A549 treated with Mapracorat at 1 μM for 4 hours (cell line): ENCODE measurements around the gene PSMD4. TPM values are rescaled to one million over a fixed set of nuclear protein-coding genes. Genes with fewer than 3 reads are reported as not detected.

Experiments
- total RNA-seq: library from RNA; stranded (reverse); fragments of 200-300 nt; extraction: Qiagen RNA extraction; gene quantifications from 5 replicates; pipeline ENCODE4 v1.2.3, GENCODE V29; 2022

PSMD4 gene
- 173 to 208 TPM (median 192 TPM) in 5 replicates for total RNA-seq

DNA sequence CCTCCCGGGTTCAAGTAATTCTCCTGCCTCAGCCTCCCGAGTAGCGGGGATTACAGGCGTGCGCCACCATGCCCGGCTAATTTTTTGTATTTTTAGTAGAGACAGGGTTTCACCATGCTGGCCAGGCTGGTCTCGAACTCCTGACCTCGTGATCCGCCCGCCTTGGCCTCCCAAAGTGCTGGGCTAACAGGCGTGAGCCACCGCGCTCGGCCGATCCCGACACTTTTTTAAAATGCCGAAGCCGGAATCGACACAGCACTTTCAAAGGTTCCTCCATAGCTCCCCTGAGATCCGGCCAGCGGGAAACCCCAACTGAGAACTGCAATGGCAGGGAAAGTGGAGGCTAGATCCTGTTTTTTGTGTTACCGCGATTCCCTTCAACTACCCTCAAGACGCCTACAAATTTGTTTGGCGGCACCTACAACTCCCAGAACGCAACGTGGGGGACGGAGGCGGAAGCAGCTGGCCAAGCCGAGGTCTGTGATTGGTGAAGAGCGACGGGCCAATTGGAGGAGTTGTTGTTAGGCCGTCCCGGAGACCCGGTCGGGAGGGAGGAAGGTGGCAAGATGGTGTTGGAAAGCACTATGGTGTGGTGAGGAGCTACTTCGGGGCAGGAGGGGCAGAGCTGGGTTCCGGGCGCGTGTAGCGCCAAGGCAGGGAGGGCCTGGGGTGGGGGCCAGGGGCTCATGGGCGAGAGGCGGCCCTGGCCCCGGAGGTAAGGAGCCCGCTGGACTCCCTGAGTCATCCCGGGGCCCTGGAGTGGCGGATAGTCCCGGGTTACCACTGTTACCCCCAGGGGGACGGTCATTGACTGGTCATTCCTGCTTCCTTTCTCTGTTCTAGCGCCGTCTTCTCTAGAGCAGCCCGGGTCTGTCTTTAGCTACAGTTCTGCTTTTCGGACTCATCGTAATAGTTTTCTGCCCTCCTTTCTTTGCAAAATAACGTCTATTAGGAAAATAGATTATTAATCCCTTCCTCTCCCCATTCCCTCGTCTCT, at the start of gene PSMD4:
PSMD4 (plus strand) TSS at position 518 of the 997 bp plus-strand sequence; CDS start at position 567, 49 bp downstream.

DNA sequence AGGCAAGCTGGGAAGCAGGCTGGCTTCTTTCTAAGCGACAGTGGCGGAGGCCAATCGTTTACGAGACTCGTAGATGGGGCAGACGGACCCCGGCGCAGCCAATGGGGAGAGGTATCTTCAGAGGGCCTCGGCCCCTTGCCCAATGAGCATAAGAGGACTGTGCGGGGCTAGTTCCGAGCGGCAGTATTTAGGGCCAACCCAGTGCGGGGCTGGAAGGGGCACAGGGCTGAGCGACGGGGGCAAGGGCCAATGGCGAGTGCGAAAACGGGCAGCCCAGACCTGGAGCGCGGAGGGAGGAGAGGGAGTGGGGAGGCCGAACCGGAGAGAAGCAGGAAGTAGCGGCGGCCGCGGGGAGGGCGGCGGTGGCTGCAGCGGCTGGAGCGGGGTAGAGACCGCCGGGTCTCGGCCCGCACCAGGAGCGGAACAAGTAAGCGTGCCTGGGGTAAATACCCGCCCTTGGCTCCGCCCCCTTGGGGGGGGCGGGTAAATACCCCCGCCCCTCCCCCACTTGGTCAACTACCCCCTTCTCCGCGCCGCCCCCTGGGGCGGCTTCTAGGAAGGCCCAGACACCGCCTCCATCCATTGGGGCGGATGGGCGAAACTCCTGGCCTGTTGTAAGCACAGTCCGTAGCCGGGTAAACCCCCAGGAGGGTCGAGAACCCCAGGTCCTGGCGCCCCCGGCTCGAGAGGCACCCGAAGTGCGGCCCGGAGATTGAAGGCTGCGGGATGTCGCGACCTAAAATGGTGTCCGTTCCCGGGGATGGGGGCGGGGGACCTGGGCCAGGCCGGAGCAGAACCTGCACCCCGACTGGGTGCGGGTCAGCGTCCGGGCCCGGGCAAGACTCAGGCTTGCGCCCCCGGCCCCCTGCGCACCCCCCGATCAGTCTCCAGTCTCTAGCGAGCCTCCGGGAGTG, 27.7 kb downstream of the PSMD4 start, which contains the start of gene ZNF687:
ZNF687 (plus strand) TSS at position 331 of the 914 bp plus-strand sequence. CDS start 3,993 bp downstream, outside the sequence.

Other genes starting within 250 kb of the PSMD4 start
- gene MINDY1, start 247.8 kb upstream of the PSMD4 start, total RNA-seq = 2.1 to 3.7 TPM (median 2.8 TPM) in 5 replicates
- gene PRUNE1, start 246.3 kb upstream of the PSMD4 start, total RNA-seq = 11.3 to 15.4 TPM (median 15.0 TPM) in 5 replicates
- 0.06 to 0.30 TPM (median 0.15 TPM) in 5 replicates for gene BNIPL, start 218.1 kb upstream of the PSMD4 start, total RNA-seq
- gene C1orf56, start 207.0 kb upstream of the PSMD4 start, total RNA-seq = 5.7 to 8.6 TPM (median 6.6 TPM) in 5 replicates
- 76.7 to 92.0 TPM (median 80.0 TPM) in 5 replicates for gene CDC42SE1, start 195.1 kb upstream of the PSMD4 start, total RNA-seq
- 13.2 to 16.7 TPM (median 16.1 TPM) in 5 replicates for gene MLLT11, start 194.3 kb upstream of the PSMD4 start, total RNA-seq
- 2.4 to 3.1 TPM (median 2.9 TPM) in 5 replicates for gene GABPB2, start 184.0 kb upstream of the PSMD4 start, total RNA-seq
- 1.5 to 2.6 TPM (median 1.7 TPM) in 5 replicates for gene SEMA6C, start 108.1 kb upstream of the PSMD4 start, total RNA-seq
- gene TNFAIP8L2, start 98.1 kb upstream of the PSMD4 start, total RNA-seq = not detected in 5 replicates
- gene LYSMD1, start 88.8 kb upstream of the PSMD4 start, total RNA-seq = 5.1 to 7.5 TPM (median 6.3 TPM) in 5 replicates
- 44.5 to 47.6 TPM (median 46.1 TPM) in 5 replicates for gene SCNM1, start 88.6 kb upstream of the PSMD4 start, total RNA-seq
- gene TMOD4, start 78.8 kb upstream of the PSMD4 start, total RNA-seq = 0.25 to 0.32 TPM (median 0.30 TPM) in 3 of 5 replicates, not detected in the others
- 42.7 to 63.6 TPM (median 44.0 TPM) in 5 replicates for gene VPS72, start 64.5 kb upstream of the PSMD4 start, total RNA-seq
- 45.0 to 60.9 TPM (median 49.8 TPM) in 5 replicates for gene PIP5K1A, start 56.2 kb upstream of the PSMD4 start, total RNA-seq
- gene ZNF687, start 27.6 kb downstream of the PSMD4 start, total RNA-seq = 10.6 to 14.6 TPM (median 12.9 TPM) in 5 replicates
- 22.7 to 27.1 TPM (median 25.0 TPM) in 5 replicates for gene PI4KB, start 72.7 kb downstream of the PSMD4 start, total RNA-seq
- 18.8 to 24.9 TPM (median 21.2 TPM) in 5 replicates for gene RFX5, start 92.5 kb downstream of the PSMD4 start, total RNA-seq
- gene SELENBP1, start 118.0 kb downstream of the PSMD4 start, total RNA-seq = 5.7 to 8.9 TPM (median 6.7 TPM) in 5 replicates
- gene PSMB4, start 144.8 kb downstream of the PSMD4 start, total RNA-seq = 364 to 428 TPM (median 401 TPM) in 5 replicates
- gene POGZ, start 204.8 kb downstream of the PSMD4 start, total RNA-seq = 17.9 to 22.4 TPM (median 19.4 TPM) in 5 replicates